Melanocyte of skin (primary cell): ENCODE measurements around the gene FOXJ1. TPM values are rescaled to one million over a fixed set of nuclear protein-coding genes. Genes with fewer than 3 reads are reported as not detected.

Source experiments
- small RNA-seq, 2 donors: library from RNA; depleted of rRNA; stranded (forward); fragments of <200 nt; gene quantifications; one replicate each; pipeline ENCODE3, GENCODE V24; 2012
- total RNA-seq, 2 donors: library from RNA; depleted of rRNA; stranded (reverse); fragments of >200 nt; gene quantifications; 2 replicates each; pipeline ENCODE4 v1.2.3, GENCODE V29; 2012

FOXJ1 gene, protein sequence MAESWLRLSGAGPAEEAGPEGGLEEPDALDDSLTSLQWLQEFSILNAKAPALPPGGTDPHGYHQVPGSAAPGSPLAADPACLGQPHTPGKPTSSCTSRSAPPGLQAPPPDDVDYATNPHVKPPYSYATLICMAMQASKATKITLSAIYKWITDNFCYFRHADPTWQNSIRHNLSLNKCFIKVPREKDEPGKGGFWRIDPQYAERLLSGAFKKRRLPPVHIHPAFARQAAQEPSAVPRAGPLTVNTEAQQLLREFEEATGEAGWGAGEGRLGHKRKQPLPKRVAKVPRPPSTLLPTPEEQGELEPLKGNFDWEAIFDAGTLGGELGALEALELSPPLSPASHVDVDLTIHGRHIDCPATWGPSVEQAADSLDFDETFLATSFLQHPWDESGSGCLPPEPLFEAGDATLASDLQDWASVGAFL
- total RNA-seq, result not detected

DNA sequence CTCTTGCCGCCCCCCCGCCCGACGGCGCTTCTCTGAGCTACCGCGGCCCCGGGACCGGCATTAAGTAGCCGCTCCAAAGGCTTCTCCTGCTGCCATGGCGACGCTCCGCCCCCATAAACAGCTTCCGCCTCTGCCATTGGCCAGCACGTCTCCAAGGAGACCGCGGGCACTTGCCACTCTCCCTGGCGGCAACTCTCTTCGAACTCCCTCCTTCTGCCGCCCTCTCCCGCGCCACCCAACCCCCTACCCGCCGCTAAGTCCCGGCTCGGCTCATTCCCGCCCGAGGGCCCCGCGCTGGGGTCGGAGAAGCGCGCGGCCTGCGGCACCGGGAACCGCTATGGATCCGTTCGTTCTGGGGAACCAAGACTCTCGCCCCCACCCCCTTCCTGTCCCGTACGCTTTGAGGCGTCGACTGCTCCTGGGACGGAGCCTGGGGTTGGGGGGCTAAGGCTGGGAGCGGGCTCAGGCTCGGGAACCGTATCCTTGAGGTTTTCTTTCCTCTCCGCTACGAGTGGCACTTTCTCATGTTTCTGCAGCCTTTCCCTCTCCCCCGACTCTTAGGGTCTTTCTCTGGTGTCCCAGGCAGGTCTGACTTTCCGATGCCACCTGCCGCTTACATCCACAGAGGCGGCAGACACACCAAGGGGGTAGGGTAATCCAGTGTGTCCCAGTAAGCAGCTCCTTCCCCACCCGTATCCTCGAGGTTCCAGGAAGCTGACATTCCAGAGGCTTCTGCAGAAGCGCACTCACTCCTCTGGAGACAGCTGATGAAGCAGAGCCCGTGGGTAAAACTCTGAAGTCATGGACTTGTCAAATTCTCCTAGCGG lies at the start of gene FOXJ1:
FOXJ1 (minus strand) TSS at position 34 of the 827 bp plus-strand sequence. CDS start 850 bp downstream, outside the sequence.

GRCh38 chr17:76103274-76104139 lies 37.5 kb downstream of the FOXJ1 start, which contains the start of gene EXOC7:
Gene EXOC7 (minus strand): TSS chr17:76103787. CDS start chr17:76103692, 95 bp downstream.

Small RNA genes lying within 50 kb of the gene (small RNA-seq; reads per million reads assigned to genes)
- gene MIR6868, result 0 to 0.86 reads per million in 2 donors

Other genes with a start within 250 kb of the FOXJ1 start
- gene TRIM65, start 244.3 kb downstream of the FOXJ1 start, total RNA-seq, result 10 to 100 TPM; 17.9 to 18.6 TPM
- 10 to 100 TPM; 42.7 to 66.3 TPM for gene MRPL38, start 236.4 kb downstream of the FOXJ1 start, total RNA-seq
- 10 to 100 TPM; 12.0 to 12.7 TPM for gene FBF1, start 200.2 kb downstream of the FOXJ1 start, total RNA-seq
- gene ACOX1, start 162.1 kb downstream of the FOXJ1 start, total RNA-seq, result 10 to 100 TPM; 44.0 to 55.3 TPM
- 10 to 100 TPM; 13.3 to 16.9 TPM for gene TEN1, start 162.0 kb downstream of the FOXJ1 start, total RNA-seq
- gene CDK3, start 140.4 kb downstream of the FOXJ1 start, total RNA-seq, result 1 to 10 TPM in 1 of 2 donors, not detected in 1; 1.4 TPM
- under 1 TPM in 1 of 2 donors, not detected in 1; under 0.01 TPM for gene EVPL, start 113.9 kb downstream of the FOXJ1 start, total RNA-seq
- 10 to 100 TPM; 18.6 to 27.3 TPM for gene SRP68, start 68.7 kb downstream of the FOXJ1 start, total RNA-seq
- gene GALR2, start 66.5 kb downstream of the FOXJ1 start, total RNA-seq, result not detected
- gene ZACN, start 62.1 kb downstream of the FOXJ1 start, total RNA-seq, result not detected
- 10 to 100 TPM; 76.9 to 93.9 TPM for gene EXOC7, start 37.5 kb downstream of the FOXJ1 start, total RNA-seq
- 10 to 100 TPM in 1 of 2 donors, 1 to 10 TPM in 1; 9.0 to 21.7 TPM for gene RNF157, start 99.2 kb upstream of the FOXJ1 start, total RNA-seq
- gene UBALD2, start 124.1 kb upstream of the FOXJ1 start, total RNA-seq, result 10 to 100 TPM in 1 of 2 donors, 1 to 10 TPM in 1; 5.9 to 15.3 TPM
- 1 to 10 TPM; 1.0 to 1.3 TPM for gene QRICH2, start 167.0 kb upstream of the FOXJ1 start, total RNA-seq
- gene PRPSAP1, start 212.7 kb upstream of the FOXJ1 start, total RNA-seq, result 10 to 100 TPM; 37.9 to 61.6 TPM
- 10 to 100 TPM; 28.6 to 93.2 TPM for gene SPHK1, start 243.4 kb upstream of the FOXJ1 start, total RNA-seq